B cell (primary cell): Measurements from ENCODE around the gene ERBB4. TPM values are rescaled to one million over a fixed set of nuclear protein-coding genes. Genes with fewer than 3 reads are reported as not detected.

Source experiments
- ATAC-seq: fragments of 200-7000 bp; cut with Tn5 transposase; one replicate; pipeline ENCODE4 v1.10.0; 2021; ENCODE audit warnings: low read depth, mild to moderate bottlenecking, moderate number of reproducible peaks, moderate library complexity
- CTCF ChIA-PET: fragments of 350-600 bp; sonication (Branson Sonifier 250); formaldehyde crosslinking; loops from one replicate; lab custom pipeline; 2021; ENCODE audit warnings: antibody characterized with exemption, inconsistent platforms; lab: Charles Lee
- POLR2A ChIA-PET: fragments of 350-600 bp; sonication (Branson Sonifier 250); formaldehyde crosslinking; loops from one replicate; lab custom pipeline; 2021; ENCODE audit warnings: antibody characterized with exemption; lab: Charles Lee
- DNase-seq: peaks from one replicate; pipeline ENCODE4 v3.0.0; 2013
- H2AFZ ChIP-seq: 2 replicates; pipeline ENCODE4 v1.6.1; 2012; ENCODE audit warnings: mild to moderate bottlenecking, low read depth, low read length; ENCODE audit not compliant: insufficient read depth, poor library complexity, severe bottlenecking
- H3K27ac ChIP-seq, 2 donors: 1 replicate in 1 of 2; 2 replicates in 1 of 2; pipeline ENCODE4 v1.5.1; 2012 to 2013; ENCODE audit warnings: low read length in 2 of 2, mild to moderate bottlenecking in 2 of 2, moderate library complexity in 1 of 2
- H3K27me3 ChIP-seq, 4 experiments: fragments of 200-600 bp in 1 of 4; sonication (generic) in 1 of 4; replicated peaks in 1 of 4; 1 replicate in 2 of 4; 2 replicates in 2 of 4; pipeline versions ENCODE4 v1.6.1 to v1.7.0; 2013 to 2016; ENCODE audit warnings: low read length in 3 of 4, mild to moderate bottlenecking in 2 of 4, mixed read lengths in 1 of 4, moderate library complexity in 1 of 4; ENCODE audit not compliant: insufficient read depth in 4 of 4, control insufficient read depth in 3 of 4; ENCODE audit errors: control extremely low read depth in 1 of 4
- H3K36me3 ChIP-seq, 2 experiments: replicated peaks in 1 of 2; 1 replicate in 1 of 2; 2 replicates in 1 of 2; pipeline versions ENCODE4 v1.6.1 to v1.7.1; 2013; ENCODE audit warnings: low read length in 1 of 2; ENCODE audit not compliant: insufficient read depth in 2 of 2, control insufficient read depth in 1 of 2; ENCODE audit errors: control extremely low read depth in 1 of 2, extremely low read depth in 1 of 2
- H3K4me1 ChIP-seq, 2 donors: fragments of 200-600 bp in 1 of 2; sonication (generic) in 1 of 2; 1 replicate in 1 of 2; 2 replicates in 1 of 2; pipeline versions ENCODE4 v1.5.1 to v1.6.1; 2013 to 2017; ENCODE audit warnings: low read length in 2 of 2; ENCODE audit not compliant: control insufficient read depth in 2 of 2, insufficient read depth in 2 of 2
- H3K4me2 ChIP-seq: replicated peaks from 2 replicates; pipeline ENCODE3; 2012; ENCODE audit warnings: mild to moderate bottlenecking, low read depth, low read length; ENCODE audit not compliant: poor library complexity, severe bottlenecking
- H3K4me3 ChIP-seq, 5 experiments: fragments of 200-600 bp in 1 of 5; sonication (generic) in 1 of 5; 1 replicate in 3 of 5; 2 replicates in 2 of 5; pipeline versions ENCODE4 v1.5.1 to v1.7.0; 2011 to 2016; ENCODE audit warnings: low read length in 4 of 5, mild to moderate bottlenecking in 4 of 5, low read depth in 2 of 5, control low read depth in 1 of 5, moderate library complexity in 1 of 5; ENCODE audit not compliant: insufficient read depth in 1 of 5; ENCODE audit errors: control extremely low read depth in 1 of 5, extremely low read depth in 1 of 5
- H3K79me2 ChIP-seq: fragments of 200-600 bp; sonication (generic); one replicate; pipeline ENCODE4 v1.6.0; 2016; ENCODE audit warnings: low read length; ENCODE audit not compliant: control insufficient read depth, insufficient read depth
- H3K9ac ChIP-seq: fragments of 200-600 bp; sonication (generic); 2 replicates; pipeline ENCODE4 v1.6.1; 2017; ENCODE audit warnings: mild to moderate bottlenecking, low read length, moderate library complexity
- H3K9me3 ChIP-seq, 3 donors: one replicate each; pipeline versions ENCODE4 v1.6.1 to v1.7.1; 2013; ENCODE audit warnings: low read length in 2 of 3; ENCODE audit not compliant: control insufficient read depth in 2 of 3, insufficient read depth in 1 of 3; ENCODE audit errors: control extremely low read depth in 1 of 3
- H4K20me1 ChIP-seq: 2 replicates; pipeline ENCODE4 v1.6.0; 2012; ENCODE audit warnings: mild to moderate bottlenecking, low read length; ENCODE audit not compliant: insufficient read depth, control insufficient read depth, poor library complexity, severe bottlenecking
- H3K27ac Mint-ChIP-seq: one replicate; pipeline ENCODE4 v1.8.0; 2021; ENCODE audit warnings: mixed read lengths
- H3K27me3 Mint-ChIP-seq: one replicate; pipeline ENCODE4 v1.8.0; 2021; ENCODE audit warnings: mixed read lengths
- H3K4me1 Mint-ChIP-seq: one replicate; pipeline ENCODE4 v1.8.0; 2021; ENCODE audit warnings: mixed read lengths
- H3K4me3 Mint-ChIP-seq: one replicate; pipeline ENCODE4 v1.8.0; 2021; ENCODE audit warnings: mixed read lengths
- H3K9me3 Mint-ChIP-seq: one replicate; pipeline ENCODE4 v1.8.0; 2022; ENCODE audit warnings: mixed read lengths; ENCODE audit not compliant: insufficient read depth
- CTCF ChIP-seq: fragments of 200-600 bp; IDR thresholded peaks from one replicate; pipeline ENCODE4 v1.8.0; 2022; ENCODE audit warnings: antibody characterized with exemption, mild to moderate bottlenecking
- EZH2 ChIP-seq: IDR thresholded peaks from 2 replicates; pipeline ENCODE4 v1.6.1; 2012; ENCODE audit warnings: borderline replicate concordance, low read depth, mild to moderate bottlenecking, moderate library complexity, low read length; ENCODE audit not compliant: insufficient read depth, poor library complexity, severe bottlenecking
- WGBS: methylation state at CpG from one replicate; pipeline ENCODE4 v1.1.5; 2013; ENCODE audit warnings: missing lambda C conversion rate; ENCODE audit not compliant: insufficient coverage; 5-methylcytosine and 5-hydroxymethylcytosine counted together
- intact Hi-C: fragments of 100-400 bp; cut with micrococcal nuclease; formaldehyde crosslinking; loops from one replicate; pipeline ENCODE4 v1.10.0; 2022
- polyA plus RNA-seq: library from polyadenylated mRNA; depleted of rRNA; stranded (reverse); fragments of >200 nt; gene quantifications from 2 replicates; pipeline ENCODE4 v1.2.3, GENCODE V29; 2012
- total RNA-seq, 2 donors: library from RNA; stranded (reverse); fragments of 120-200 nt in 1 of 2; gene quantifications; 1 replicate in 1 of 2; 2 replicates in 1 of 2; pipeline versions ENCODE4 v1.2.3 to v1.2.4, GENCODE V29; 2013 to 2022

Gene ERBB4
- total and polyA plus RNA-seq, 2 donors (not counting 1 experiment from before 2014, with no cell fraction given) = not detected

GRCh38 chr2:211939177-211939576, 599.4 kb downstream of the ERBB4 start:
- Histone ChIP-seq H3K27ac (no peak overlapping the region), H3K4me2 (no peak overlapping the region), H3K9me3 (no peaks in the 10 kb centered on the region), H4K20me1 (no peaks in the 10 kb centered on the region), H3K9ac (no peak overlapping the region), H3K4me1 (no peaks in the 10 kb centered on the region), H3K36me3 (no peaks in the 10 kb centered on the region), H3K4me3 (no peak overlapping the region), H2AFZ (no peak overlapping the region), H3K79me2 (no peaks in the 10 kb centered on the region), H3K27me3 (no peaks in the 10 kb centered on the region)
- ATAC-seq (no peak), DNase-seq (no peak)
- ChIA-PET CTCF (no interaction called here), POLR2A (no interaction called here)
- WGBS = no CpG with 5 or more reads among the region's 2 CpGs
- TF ChIP-seq EZH2 = no peak
- TF ChIP-seq CTCF = no peak
- intact Hi-C loops = no loop called here
- no peaks in the 10 kb centered on the region for H3K27me3 Mint-ChIP-seq
- H3K4me1 Mint-ChIP-seq = no peaks in the 10 kb centered on the region
- H3K27ac Mint-ChIP-seq = no peak overlapping the region
- H3K4me3 Mint-ChIP-seq = no peak overlapping the region
- H3K9me3 Mint-ChIP-seq = no peaks in the 10 kb centered on the region

- Histone ChIP-seq H3K36me3 (no peaks in the 10 kb centered on the region), H3K4me2 (no peak overlapping the region), H3K9me3 (no peaks in the 10 kb centered on the region), H3K27me3 (no peaks in the 10 kb centered on the region), H3K79me2 (no peaks in the 10 kb centered on the region), H2AFZ (no peak overlapping the region), H3K9ac (no peak overlapping the region), H3K4me3 (no peak overlapping the region), H3K4me1 (peaks cover 0 to 5% of the 10 kb centered on the region in 2 donors), H3K27ac (no peak overlapping the region), H4K20me1 (no peaks in the 10 kb centered on the region)
- DNase-seq (no peak), ATAC-seq (no peak)
- no peaks in the 10 kb centered on the region for H3K9me3 Mint-ChIP-seq
- intact Hi-C loops = no loop called here
- CTCF ChIA-PET = no interaction called here
- WGBS = no CpG with 5 or more reads among the region's 1 CpG
- H3K27me3 Mint-ChIP-seq = no peaks in the 10 kb centered on the region
- no peak overlapping the region for H3K27ac Mint-ChIP-seq
- POLR2A ChIA-PET = no interaction called here
- H3K4me3 Mint-ChIP-seq = no peak overlapping the region
- TF ChIP-seq CTCF (no peak), EZH2 (no peak)
- H3K4me1 Mint-ChIP-seq = no peaks in the 10 kb centered on the region
These were observed 603.8 kb downstream of the ERBB4 start for GRCh38 chr2:211934811-211935210.
